Osteoblast (primary cell): Measurements from ENCODE around the gene ZNHIT1. TPM values are rescaled to one million over a fixed set of nuclear protein-coding genes. Genes with fewer than 3 reads are reported as not detected.

ENCODE experiments used
- DNase-seq: peaks from one replicate; pipeline ENCODE4 v3.0.0; 2011; ENCODE audit warnings: low spot score, mixed read lengths; ENCODE audit not compliant: insufficient read length; ENCODE audit errors: missing footprints
- H2AFZ ChIP-seq: 2 replicates; pipeline ENCODE4 v1.6.0; 2011; ENCODE audit warnings: mild to moderate bottlenecking, low read length
- H3K27ac ChIP-seq: 2 replicates; pipeline ENCODE4 v1.5.1; 2011; ENCODE audit warnings: mild to moderate bottlenecking, low read depth, low read length, moderate library complexity
- H3K27me3 ChIP-seq: 2 replicates; pipeline ENCODE4 v1.6.0; 2012; ENCODE audit warnings: mild to moderate bottlenecking, control low read depth, inconsistent platforms, low read length, moderate library complexity; ENCODE audit not compliant: insufficient read depth
- H3K36me3 ChIP-seq: 2 replicates; pipeline ENCODE4 v1.5.1; 2011; ENCODE audit warnings: mild to moderate bottlenecking, low read length, control low read depth, moderate library complexity; ENCODE audit not compliant: insufficient read depth
- H3K4me1 ChIP-seq: 2 replicates; pipeline ENCODE4 v1.5.1; 2011; ENCODE audit warnings: mild to moderate bottlenecking, low read length, control low read depth, moderate library complexity; ENCODE audit not compliant: insufficient read depth
- H3K4me2 ChIP-seq: 2 replicates; pipeline ENCODE4 v1.6.0; 2011; ENCODE audit warnings: mild to moderate bottlenecking, low read length; ENCODE audit not compliant: insufficient read depth
- H3K4me3 ChIP-seq: fragments of 200-600 bp; sonication (generic); 3 replicates; pipeline ENCODE4 v1.5.1; 2012; ENCODE audit warnings: mild to moderate bottlenecking, low read length, inconsistent platforms; ENCODE audit not compliant: insufficient read depth
- H3K79me2 ChIP-seq: 2 replicates; pipeline ENCODE4 v1.6.0; 2012; ENCODE audit warnings: mild to moderate bottlenecking, low read length, control low read depth, inconsistent platforms; ENCODE audit not compliant: insufficient read depth
- H3K9me3 ChIP-seq: 2 replicates; pipeline ENCODE4 v1.5.1; 2011; ENCODE audit warnings: low read depth, low read length, control low read depth
- H4K20me1 ChIP-seq: 2 replicates; pipeline ENCODE4 v1.6.0; 2012; ENCODE audit warnings: mild to moderate bottlenecking, low read length, control low read depth; ENCODE audit not compliant: insufficient read depth
- CTCF ChIP-seq: IDR thresholded peaks from 2 replicates; pipeline ENCODE4 v1.5.1; 2011; ENCODE audit warnings: mild to moderate bottlenecking, low read depth, low read length, moderate library complexity; ENCODE audit errors: extremely low read depth
- total RNA-seq: library from RNA; depleted of rRNA; stranded (reverse); fragments of >200 nt; gene quantifications from 2 replicates; pipeline ENCODE4 v1.2.3, GENCODE V29; 2012

ZNHIT1 gene
- total RNA-seq, 1 donor = 64.4 TPM

GRCh38 chr7:101172005-101172853 is 45.7 kb upstream of the ZNHIT1 start:
- Histone ChIP-seq H3K4me3 (no peak overlapping the region), H3K36me3 (no peaks in the 10 kb centered on the region), H3K4me2 (peak overlapping the region; percentile 32), H4K20me1 (peaks cover 2% of the 10 kb centered on the region), H3K79me2 (no peaks in the 10 kb centered on the region), H2AFZ (no peak overlapping the region), H3K4me1 (peaks cover 21% of the 10 kb centered on the region), H3K27me3 (peaks cover 96% of the 10 kb centered on the region), H3K27ac (no peak overlapping the region), H3K9me3 (no peaks in the 10 kb centered on the region)
- no peak for TF ChIP-seq CTCF
- peak; percentile 66 for DNase-seq

GRCh38 chr7:101172854-101173751 is 44.9 kb upstream of the ZNHIT1 start:
- Histone ChIP-seq H3K79me2 (no peaks in the 10 kb centered on the region), H3K4me1 (peaks cover 21% of the 10 kb centered on the region), H3K4me2 (peak overlapping the region; percentile 72), H3K4me3 (peak overlapping the region; percentile 47), H4K20me1 (peaks cover 2% of the 10 kb centered on the region), H3K9me3 (no peaks in the 10 kb centered on the region), H3K27me3 (peaks cover 96% of the 10 kb centered on the region), H2AFZ (no peak overlapping the region), H3K36me3 (no peaks in the 10 kb centered on the region), H3K27ac (no peak overlapping the region)
- peak; percentile 98 for DNase-seq
- TF ChIP-seq CTCF = no peak

DNA sequence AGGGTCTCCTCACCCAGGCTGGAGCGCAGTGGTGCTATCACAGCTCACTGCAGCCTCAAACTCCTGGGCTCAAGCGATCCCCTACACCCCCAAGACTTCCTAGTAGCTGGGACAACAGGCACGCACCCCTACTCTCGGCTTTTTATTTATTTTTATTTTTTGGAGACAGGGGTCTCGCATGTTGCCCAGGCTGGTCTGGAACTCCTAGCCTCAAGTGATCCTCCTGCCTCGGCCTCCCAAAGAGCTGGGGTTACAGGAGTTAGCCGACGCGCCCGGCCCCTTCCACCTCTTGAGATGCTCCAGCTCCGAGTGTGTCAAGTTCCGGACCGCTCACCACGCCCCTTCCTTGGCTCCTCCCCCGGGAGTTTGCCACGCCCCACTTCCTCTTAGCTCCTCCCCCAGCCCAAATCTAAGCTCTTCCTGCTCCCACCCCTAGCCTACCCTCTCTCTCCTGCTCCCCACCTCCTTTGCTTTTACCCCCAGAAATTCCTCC is 44.2 kb upstream of the ZNHIT1 start:
- H3K79me2 ChIP-seq = no peaks in the 10 kb centered on the region
- peak; percentile 94 for DNase-seq
- H3K4me2 ChIP-seq = peak overlapping the region; percentile 72
- TF ChIP-seq CTCF = no peak
- H3K9me3 ChIP-seq = no peaks in the 10 kb centered on the region
- H3K4me3 ChIP-seq = peak overlapping the region; percentile 47
- H3K27ac ChIP-seq = no peak overlapping the region
- peaks cover 17% of the 10 kb centered on the region for H3K4me1 ChIP-seq
- no peaks in the 10 kb centered on the region for H3K36me3 ChIP-seq
- no peak overlapping the region for H2AFZ ChIP-seq
- peaks cover 2% of the 10 kb centered on the region for H4K20me1 ChIP-seq
- H3K27me3 ChIP-seq = peaks cover 98% of the 10 kb centered on the region
